K562 (cell line): Measurements from ENCODE around the gene NRCAM. TPM values are rescaled to one million over a fixed set of nuclear protein-coding genes. Genes with fewer than 3 reads are reported as not detected.
A peak's percentile ranks its signal among the peaks of the same experiment; 100 is the strongest.

Experiments
- ATAC-seq: fragments of 200-7000 bp; cut with Tn5 transposase; 3 replicates; pipeline ENCODE4 v1.9.1; 2020; ENCODE audit warnings: moderate library complexity
- BruUV-seq: library from RNA; stranded (reverse); fragments of 400-500 nt; replicated peaks from 2 replicates; lab custom pipeline; 2021; lab: Mats Ljungman, UMichigan
- CTCF ChIA-PET: fragments of 300-600 bp; formaldehyde crosslinking; extraction: SDS; loops from one replicate; lab custom pipeline; 2021; ENCODE audit warnings: low intra/inter-chr PET ratio; lab: Yijun Ruan, JAX
- POLR2A ChIA-PET: fragments of 300-600, 350-650 bp; sonication (Branson Sonifier 250); formaldehyde crosslinking; extraction: SDS; loops from one replicate; lab custom pipeline; 2021; ENCODE audit warnings: antibody characterized with exemption, inconsistent platforms; lab: Yijun Ruan, JAX
- DNase-seq, 4 experiments: peaks; one replicate each; pipeline versions ENCODE4 v3.0.0 to v3.0.0-alpha.2; 2011 to 2018; ENCODE audit warnings: low spot score in 3 of 4, mixed read lengths in 3 of 4; ENCODE audit errors: extremely low read depth in 1 of 4
- FAIRE-seq: peaks from 2 replicates; lab custom pipeline; 2011; peaks lifted over from hg19 to GRCh38; lab: Jason Lieb, UNC
- H2AFZ ChIP-seq: 2 replicates; pipeline ENCODE4 v1.6.0; 2011; ENCODE audit warnings: low read depth, low read length, control low read depth, inconsistent platforms
- H3K27ac ChIP-seq: fragments of 200-600 bp; 3 replicates; pipeline ENCODE4 v1.8.0; 2011; ENCODE audit warnings: low read depth, mild to moderate bottlenecking, control low read depth, inconsistent platforms, low read length, moderate library complexity, mixed read lengths; ENCODE audit errors: extremely low read depth
- H3K27me3 ChIP-seq, 2 experiments: fragments of 300-600 bp in 1 of 2; 2 replicates in 1 of 2; 3 replicates in 1 of 2; pipeline versions ENCODE4 v1.6.0 to v1.8.0; 2011; ENCODE audit warnings: inconsistent platforms in 2 of 2, low read length in 2 of 2, mild to moderate bottlenecking in 1 of 2, mixed read lengths in 1 of 2, moderate library complexity in 1 of 2; ENCODE audit not compliant: control insufficient read depth in 2 of 2, insufficient read depth in 2 of 2
- H3K36me3 ChIP-seq: fragments of 300-600 bp; 3 replicates; pipeline ENCODE4 v1.8.0; 2011; ENCODE audit warnings: mild to moderate bottlenecking, low read length, inconsistent platforms; ENCODE audit not compliant: control insufficient read depth, insufficient read depth
- H3K4me1 ChIP-seq, 2 experiments: fragments of 200-600 bp in 1 of 2; replicated peaks in 1 of 2; 2 replicates in 1 of 2; 3 replicates in 1 of 2; pipeline versions ENCODE4 v1.5.1 to v1.8.0; 2011; ENCODE audit warnings: inconsistent platforms in 2 of 2, low read length in 2 of 2, mild to moderate bottlenecking in 1 of 2, mixed read lengths in 1 of 2, moderate library complexity in 1 of 2; ENCODE audit not compliant: control insufficient read depth in 2 of 2, insufficient read depth in 2 of 2
- H3K4me2 ChIP-seq: 2 replicates; pipeline ENCODE4 v1.6.1; 2011; ENCODE audit warnings: low read length, control low read depth, inconsistent platforms, mixed read lengths; ENCODE audit not compliant: insufficient read depth
- H3K4me3 ChIP-seq: fragments of 200-600 bp; sonication (generic), shearing (Covaris generic); 2 replicates; pipeline ENCODE4 v1.5.1; 2016; ENCODE audit warnings: control low read depth, inconsistent platforms
- H3K79me2 ChIP-seq: fragments of 200-600 bp; 3 replicates; pipeline ENCODE4 v1.8.0; 2011; ENCODE audit warnings: low read length, inconsistent platforms; ENCODE audit not compliant: control insufficient read depth, insufficient read depth
- H3K9ac ChIP-seq, 2 experiments: 2 replicates each; pipeline versions ENCODE4 v1.6.0 to v1.6.1; 2011; ENCODE audit warnings: low read depth in 2 of 2, low read length in 2 of 2, control low read depth in 1 of 2, inconsistent platforms in 1 of 2, mild to moderate bottlenecking in 1 of 2, mixed read lengths in 1 of 2; ENCODE audit not compliant: insufficient read depth in 1 of 2
- H3K9me1 ChIP-seq: one replicate; pipeline ENCODE4 v1.6.0; 2011; ENCODE audit warnings: inconsistent platforms, mild to moderate bottlenecking, low read length, moderate library complexity; ENCODE audit not compliant: control insufficient read depth, insufficient read depth
- H3K9me3 ChIP-seq: replicated peaks from 2 replicates; pipeline ENCODE4 v1.5.1; 2011; ENCODE audit warnings: low read depth, low read length, inconsistent platforms; ENCODE audit not compliant: control insufficient read depth, insufficient read depth
- H4K20me1 ChIP-seq: replicated peaks from 2 replicates; pipeline ENCODE4 v1.6.1; 2011; ENCODE audit warnings: low read length, inconsistent platforms, mixed read lengths; ENCODE audit not compliant: control insufficient read depth, insufficient read depth
- BCOR ChIP-seq: fragments of 450-650 bp; IDR thresholded peaks from 2 replicates; pipeline ENCODE4 v1.6.1; 2016
- KLF13 ChIP-seq: fragments of 450-650 bp; IDR thresholded peaks from 2 replicates; pipeline ENCODE4 v1.6.1; 2016; ENCODE audit warnings: missing genetic modification characterization, low read depth, mild to moderate bottlenecking, missing compliant biosample characterization, moderate library complexity, borderline replicate concordance
- MED1 ChIP-seq: sonication (generic); formaldehyde crosslinking; IDR thresholded peaks from 2 replicates; pipeline ENCODE4 v1.8.1; 2023; ENCODE audit warnings: missing genetic modification reagents, borderline replicate concordance
- TCF3 ChIP-seq: sonication (generic); formaldehyde crosslinking; IDR thresholded peaks from 2 replicates; pipeline ENCODE4 v1.4.0; 2020; ENCODE audit warnings: mild to moderate bottlenecking, missing genetic modification reagents
- ZFP1 ChIP-seq: fragments of 450-650 bp; formaldehyde crosslinking; IDR thresholded peaks from 2 replicates; pipeline ENCODE4 v1.4.0; 2020; ENCODE audit warnings: mild to moderate bottlenecking, mixed read lengths
- ZNF12 ChIP-seq: sonication (generic); formaldehyde crosslinking; IDR thresholded peaks from 2 replicates; pipeline ENCODE4 v1.4.0; 2020; ENCODE audit warnings: mild to moderate bottlenecking, missing genetic modification reagents
- ZNF436 ChIP-seq: fragments of 250-450, 450-650 bp; sonication (Bioruptor Pico); formaldehyde crosslinking; IDR thresholded peaks from 2 replicates; pipeline ENCODE4 v1.7.0; 2020; ENCODE audit warnings: mild to moderate bottlenecking
- ZNF696 ChIP-seq: fragments of 250-450 bp; sonication (Bioruptor Pico); conservative IDR thresholded peaks from 2 replicates; pipeline ENCODE4 v1.4.0; 2020; ENCODE audit warnings: mild to moderate bottlenecking, moderate library complexity
- ZNF699 ChIP-seq: fragments of 250-450 bp; sonication (Bioruptor Pico); IDR thresholded peaks from 2 replicates; pipeline ENCODE4 v1.8.0; 2021; ENCODE audit warnings: mild to moderate bottlenecking, moderate library complexity; ENCODE audit not compliant: insufficient replicate concordance
- WGBS: fragments of 100-300 bp; shearing (Covaris generic); methylation state at CpG from one replicate; pipeline ENCODE4 v1.1.6; 2016; ENCODE audit warnings: low coverage, mixed read lengths; ENCODE audit not compliant: insufficient coverage; ENCODE audit errors: missing lambda C conversion rate; 5-methylcytosine and 5-hydroxymethylcytosine counted together
- in situ Hi-C: fragments of 300-500 bp; cut with MboI; formaldehyde crosslinking; loops from 4 replicates; pipeline ENCODE4 v1.15.0; 2018; ENCODE audit warnings: inconsistent platforms, mixed read lengths
- intact Hi-C: fragments of 100-400 bp; cut with micrococcal nuclease; formaldehyde crosslinking; loops from 2 replicates; pipeline ENCODE4 v1.14.2; 2022
- polyA plus RNA-seq, 8 experiments: library from polyadenylated mRNA; depleted of rRNA in 4 of 8; stranded (reverse) in 5 of 8; unstranded in 3 of 8; fragments of >200 nt; fragmentation: Nextera tagmentation in 2 of 8; fragmentation: Illumina TruSeq in 1 of 8; extraction: Ambion mirVana in 2 of 8; extraction: Trizol in 1 of 8; gene quantifications; 2 replicates each; pipeline versions ENCODE4 v1.2.1 to v1.2.3, GENCODE V29; 2011 to 2014; ENCODE audit warnings: inconsistent platforms in 1 of 8, missing spikeins in 1 of 8
- total RNA-seq, 7 experiments: library from RNA; depleted of rRNA in 6 of 7; stranded (reverse); fragments of >200 nt in 6 of 7; fragmentation: Illumina TruSeq in 2 of 7; extraction: Trizol in 2 of 7; gene quantifications; 2 replicates each; pipeline versions ENCODE4 v1.2.1 to v1.2.3, GENCODE V29; 2011 to 2021; ENCODE audit warnings: low replicate concordance in 1 of 7
- TF ChIP-seq, protein P1 (sequence below): fragments of 450-650 bp; IDR thresholded peaks from 2 replicates; pipeline ENCODE4 v1.6.1; 2016; ENCODE audit warnings: borderline replicate concordance
- TF ChIP-seq, protein P2 (sequence below), 2 experiments: IDR thresholded peaks; 2 replicates each; pipeline ENCODE4 v1.6.1; 2012; ENCODE audit warnings: improper control_type of control experiment in 2 of 2, low read depth in 2 of 2, low read length in 2 of 2, borderline replicate concordance in 1 of 2
- TF ChIP-seq, protein P3 (sequence below): sonication (generic); formaldehyde crosslinking; IDR thresholded peaks from 2 replicates; pipeline ENCODE4 v1.8.0; 2022; ENCODE audit warnings: missing genetic modification reagents, mild to moderate bottlenecking, borderline replicate concordance
- TF ChIP-seq, protein P4 (sequence below): fragments of 450-650 bp; IDR thresholded peaks from 2 replicates; pipeline ENCODE4 v1.6.1; 2017; ENCODE audit warnings: antibody characterized with exemption, mild to moderate bottlenecking

Gene NRCAM
- total and polyA plus RNA-seq, 9 of the 15 experiments (the other 6 are each of a cell fraction or from before 2014, with no cell fraction given): 0.03 to 0.54 (median 0.12) TPM; not detected in 1

DNA sequence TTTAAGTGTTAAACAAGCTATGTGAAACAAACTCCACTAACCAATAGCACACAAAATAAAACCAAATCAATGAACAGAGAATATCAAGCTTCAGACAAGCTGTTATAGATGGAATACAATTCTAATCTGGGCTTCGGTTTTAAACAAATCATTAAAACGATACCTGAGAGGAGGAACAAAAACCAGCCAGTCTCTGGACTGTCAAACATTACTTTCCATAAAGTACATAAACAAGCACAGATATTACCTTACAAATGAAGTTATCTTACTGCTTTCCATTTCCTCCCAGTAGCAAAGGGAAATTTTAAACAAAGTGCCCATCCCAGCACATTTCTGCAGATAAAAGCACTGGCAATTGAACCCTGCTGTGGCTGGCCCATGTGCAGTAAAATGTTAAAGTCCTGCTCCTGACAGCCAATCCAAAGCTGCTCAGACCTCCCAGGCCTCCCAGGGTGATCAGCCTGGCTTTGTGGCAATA is 128.0 kb downstream of the NRCAM start:
- H3K4me2 ChIP-seq: no peak overlapping the region
- no peaks in the 10 kb centered on the region for H3K79me2 ChIP-seq
- H3K9me3 ChIP-seq: no peaks in the 10 kb centered on the region
- BruUV-seq: no TSS peak
- no peak overlapping the region for H2AFZ ChIP-seq
- intact Hi-C loops: no loop called here
- ChIA-PET CTCF (no interaction called here), POLR2A (interaction anchor here (0.6 kb wide), 1 partner anchor 48 kb away, joined by 3 read pairs; no protein-coding TSS in a partner anchor)
- H3K9me1 ChIP-seq: no peaks in the 10 kb centered on the region
- no peaks in the 10 kb centered on the region for H3K36me3 ChIP-seq
- no peaks in the 10 kb centered on the region for H3K4me1 ChIP-seq
- no peak overlapping the region for H3K27ac ChIP-seq
- in situ Hi-C loops: no loop called here
- ATAC-seq (no peak), DNase-seq (no peak), FAIRE-seq (peak; percentile 29)
- H3K4me3 ChIP-seq: no peak overlapping the region
- H3K27me3 ChIP-seq: no peaks in the 10 kb centered on the region; a peak in 2 of 5 replicates
- H4K20me1 ChIP-seq: no peaks in the 10 kb centered on the region
- H3K9ac ChIP-seq: no peak overlapping the region
- WGBS: 2% methylated on average over 2 of the region's 2 CpGs
- TF ChIP-seq, protein P1, sequence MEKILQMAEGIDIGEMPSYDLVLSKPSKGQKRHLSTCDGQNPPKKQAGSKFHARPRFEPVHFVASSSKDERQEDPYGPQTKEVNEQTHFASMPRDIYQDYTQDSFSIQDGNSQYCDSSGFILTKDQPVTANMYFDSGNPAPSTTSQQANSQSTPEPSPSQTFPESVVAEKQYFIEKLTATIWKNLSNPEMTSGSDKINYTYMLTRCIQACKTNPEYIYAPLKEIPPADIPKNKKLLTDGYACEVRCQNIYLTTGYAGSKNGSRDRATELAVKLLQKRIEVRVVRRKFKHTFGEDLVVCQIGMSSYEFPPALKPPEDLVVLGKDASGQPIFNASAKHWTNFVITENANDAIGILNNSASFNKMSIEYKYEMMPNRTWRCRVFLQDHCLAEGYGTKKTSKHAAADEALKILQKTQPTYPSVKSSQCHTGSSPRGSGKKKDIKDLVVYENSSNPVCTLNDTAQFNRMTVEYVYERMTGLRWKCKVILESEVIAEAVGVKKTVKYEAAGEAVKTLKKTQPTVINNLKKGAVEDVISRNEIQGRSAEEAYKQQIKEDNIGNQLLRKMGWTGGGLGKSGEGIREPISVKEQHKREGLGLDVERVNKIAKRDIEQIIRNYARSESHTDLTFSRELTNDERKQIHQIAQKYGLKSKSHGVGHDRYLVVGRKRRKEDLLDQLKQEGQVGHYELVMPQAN: no peak
- TF ChIP-seq, protein P2, sequence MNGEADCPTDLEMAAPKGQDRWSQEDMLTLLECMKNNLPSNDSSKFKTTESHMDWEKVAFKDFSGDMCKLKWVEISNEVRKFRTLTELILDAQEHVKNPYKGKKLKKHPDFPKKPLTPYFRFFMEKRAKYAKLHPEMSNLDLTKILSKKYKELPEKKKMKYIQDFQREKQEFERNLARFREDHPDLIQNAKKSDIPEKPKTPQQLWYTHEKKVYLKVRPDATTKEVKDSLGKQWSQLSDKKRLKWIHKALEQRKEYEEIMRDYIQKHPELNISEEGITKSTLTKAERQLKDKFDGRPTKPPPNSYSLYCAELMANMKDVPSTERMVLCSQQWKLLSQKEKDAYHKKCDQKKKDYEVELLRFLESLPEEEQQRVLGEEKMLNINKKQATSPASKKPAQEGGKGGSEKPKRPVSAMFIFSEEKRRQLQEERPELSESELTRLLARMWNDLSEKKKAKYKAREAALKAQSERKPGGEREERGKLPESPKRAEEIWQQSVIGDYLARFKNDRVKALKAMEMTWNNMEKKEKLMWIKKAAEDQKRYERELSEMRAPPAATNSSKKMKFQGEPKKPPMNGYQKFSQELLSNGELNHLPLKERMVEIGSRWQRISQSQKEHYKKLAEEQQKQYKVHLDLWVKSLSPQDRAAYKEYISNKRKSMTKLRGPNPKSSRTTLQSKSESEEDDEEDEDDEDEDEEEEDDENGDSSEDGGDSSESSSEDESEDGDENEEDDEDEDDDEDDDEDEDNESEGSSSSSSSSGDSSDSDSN (IDR thresholded peaks at IDR 0.05; ENCODE audit: borderline replicate concordance in 1 of 2, low read depth in 2 of 2, low read length in 2 of 2): no peak
- TF ChIP-seq ZFP1 (CRISPR knock-in tag) (no peak), ZNF696 (no peak), BCOR (no peak), ZNF436 (CRISPR knock-in tag) (no peak), TCF3 (CRISPR knock-in tag) (no peak), KLF13 (tag) (no peak), ZNF699 (no peak), MED1 (CRISPR knock-in tag) (no peak), ZNF12 (CRISPR knock-in tag) (no peak)
- TF ChIP-seq, protein P3, sequence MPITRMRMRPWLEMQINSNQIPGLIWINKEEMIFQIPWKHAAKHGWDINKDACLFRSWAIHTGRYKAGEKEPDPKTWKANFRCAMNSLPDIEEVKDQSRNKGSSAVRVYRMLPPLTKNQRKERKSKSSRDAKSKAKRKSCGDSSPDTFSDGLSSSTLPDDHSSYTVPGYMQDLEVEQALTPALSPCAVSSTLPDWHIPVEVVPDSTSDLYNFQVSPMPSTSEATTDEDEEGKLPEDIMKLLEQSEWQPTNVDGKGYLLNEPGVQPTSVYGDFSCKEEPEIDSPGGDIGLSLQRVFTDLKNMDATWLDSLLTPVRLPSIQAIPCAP: no peak
- TF ChIP-seq, protein P4, sequence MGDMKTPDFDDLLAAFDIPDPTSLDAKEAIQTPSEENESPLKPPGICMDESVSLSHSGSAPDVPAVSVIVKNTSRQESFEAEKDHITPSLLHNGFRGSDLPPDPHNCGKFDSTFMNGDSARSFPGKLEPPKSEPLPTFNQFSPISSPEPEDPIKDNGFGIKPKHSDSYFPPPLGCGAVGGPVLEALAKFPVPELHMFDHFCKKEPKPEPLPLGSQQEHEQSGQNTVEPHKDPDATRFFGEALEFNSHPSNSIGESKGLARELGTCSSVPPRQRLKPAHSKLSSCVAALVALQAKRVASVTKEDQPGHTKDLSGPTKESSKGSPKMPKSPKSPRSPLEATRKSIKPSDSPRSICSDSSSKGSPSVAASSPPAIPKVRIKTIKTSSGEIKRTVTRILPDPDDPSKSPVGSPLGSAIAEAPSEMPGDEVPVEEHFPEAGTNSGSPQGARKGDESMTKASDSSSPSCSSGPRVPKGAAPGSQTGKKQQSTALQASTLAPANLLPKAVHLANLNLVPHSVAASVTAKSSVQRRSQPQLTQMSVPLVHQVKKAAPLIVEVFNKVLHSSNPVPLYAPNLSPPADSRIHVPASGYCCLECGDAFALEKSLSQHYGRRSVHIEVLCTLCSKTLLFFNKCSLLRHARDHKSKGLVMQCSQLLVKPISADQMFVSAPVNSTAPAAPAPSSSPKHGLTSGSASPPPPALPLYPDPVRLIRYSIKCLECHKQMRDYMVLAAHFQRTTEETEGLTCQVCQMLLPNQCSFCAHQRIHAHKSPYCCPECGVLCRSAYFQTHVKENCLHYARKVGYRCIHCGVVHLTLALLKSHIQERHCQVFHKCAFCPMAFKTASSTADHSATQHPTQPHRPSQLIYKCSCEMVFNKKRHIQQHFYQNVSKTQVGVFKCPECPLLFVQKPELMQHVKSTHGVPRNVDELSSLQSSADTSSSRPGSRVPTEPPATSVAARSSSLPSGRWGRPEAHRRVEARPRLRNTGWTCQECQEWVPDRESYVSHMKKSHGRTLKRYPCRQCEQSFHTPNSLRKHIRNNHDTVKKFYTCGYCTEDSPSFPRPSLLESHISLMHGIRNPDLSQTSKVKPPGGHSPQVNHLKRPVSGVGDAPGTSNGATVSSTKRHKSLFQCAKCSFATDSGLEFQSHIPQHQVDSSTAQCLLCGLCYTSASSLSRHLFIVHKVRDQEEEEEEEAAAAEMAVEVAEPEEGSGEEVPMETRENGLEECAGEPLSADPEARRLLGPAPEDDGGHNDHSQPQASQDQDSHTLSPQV: no peak
